Stimulated activated CD8-positive, alpha-beta memory T cell treated with anti-CD3 and anti-CD28 coated beads, Interleukin-15, amount 100 ng/mL, for 1 hour (primary cell): ENCODE data around the gene SCP2D1.

Experiments used
- DNase-seq: peaks from one replicate; pipeline ENCODE4 v3.0.0-alpha.2; 2020; ENCODE audit warnings: low read depth

Gene SCP2D1

GRCh38 chr20:18815194-18815942, 1.8 kb downstream of the SCP2D1 start:
- no peak for DNase-seq

DNA sequence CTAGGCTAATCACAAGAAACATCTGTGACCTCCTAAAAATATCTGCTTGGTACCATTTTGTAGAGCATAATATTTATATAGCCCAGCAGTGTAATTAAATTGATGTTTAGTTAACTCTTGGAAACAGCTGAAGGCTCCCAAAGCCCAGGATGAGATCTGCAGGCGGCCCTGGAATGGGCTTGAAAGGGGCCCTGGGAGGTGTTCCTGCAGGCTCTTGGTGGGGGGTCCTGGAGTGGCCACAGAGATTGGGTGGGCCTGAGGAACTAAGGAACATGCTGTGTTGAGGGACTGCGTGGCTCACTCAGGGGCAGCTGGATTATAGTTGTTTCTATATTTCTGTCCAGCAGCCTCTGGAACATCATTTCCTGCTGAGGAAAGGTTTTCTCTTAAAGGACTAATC, 9.2 kb downstream of the SCP2D1 start:
- no peak for DNase-seq

DNA sequence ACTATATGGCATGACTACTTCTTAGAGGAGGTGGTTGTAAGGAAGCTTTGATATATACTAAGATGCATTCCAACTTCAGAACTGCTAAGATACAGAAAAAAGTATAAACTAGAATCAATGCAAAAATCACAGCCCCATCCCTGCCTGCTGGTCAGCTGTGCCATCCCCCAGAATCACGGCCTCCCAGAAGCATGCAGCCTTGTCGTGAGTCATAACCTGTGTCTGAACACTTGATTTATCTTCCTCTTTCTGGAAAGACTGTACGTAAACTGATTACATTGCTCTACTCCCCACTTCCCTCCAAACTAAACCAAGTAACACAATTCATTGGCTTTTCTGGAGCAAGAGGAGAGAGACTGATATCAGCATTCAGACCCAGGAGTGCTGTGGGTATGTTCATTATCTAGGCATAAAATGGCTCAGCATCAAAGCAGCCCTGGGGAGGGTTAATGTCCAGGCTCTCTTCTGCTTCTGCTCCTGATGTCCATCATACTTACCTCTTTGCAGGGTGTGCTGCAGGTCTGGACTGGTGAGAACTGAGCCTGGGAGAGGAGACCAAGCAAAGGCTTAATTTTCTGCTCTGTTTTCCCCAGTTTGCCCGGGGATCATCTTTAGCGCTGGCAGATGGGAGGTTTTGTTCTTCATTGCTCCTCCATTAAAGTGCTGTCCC, 18.4 kb downstream of the SCP2D1 start:
- DNase-seq, result no peak

- no peak for DNase-seq
Measured at GRCh38 chr20:18832546-18833200, 19.1 kb downstream of the SCP2D1 start.

GRCh38 chr20:18835466-18836256, 22.1 kb downstream of the SCP2D1 start:
- no peak for DNase-seq

DNA sequence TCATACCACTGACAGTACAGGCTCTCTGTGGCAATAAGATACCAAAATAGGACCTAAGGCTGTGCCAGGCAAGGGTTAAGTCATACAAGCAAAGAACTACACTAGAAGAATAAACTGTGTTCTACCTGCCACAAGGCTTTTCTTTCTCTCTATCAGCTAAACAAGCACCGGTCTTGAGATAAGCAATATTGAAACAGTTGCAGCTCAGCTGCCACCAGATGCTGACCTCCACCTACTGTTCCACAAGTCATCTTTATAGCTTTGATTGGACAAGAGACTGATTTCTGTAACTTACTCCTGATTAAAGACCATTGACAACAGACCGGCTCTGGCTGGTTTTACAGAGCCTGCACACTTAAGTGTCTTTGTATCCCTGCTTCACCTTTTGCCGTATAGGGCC, 24.1 kb downstream of the SCP2D1 start:
- no peak for DNase-seq

GRCh38 chr20:18839507-18840247, 26.1 kb downstream of the SCP2D1 start:
- no peak for DNase-seq

GRCh38 chr20:18840248-18840645, 26.7 kb downstream of the SCP2D1 start:
- no peak for DNase-seq

DNA sequence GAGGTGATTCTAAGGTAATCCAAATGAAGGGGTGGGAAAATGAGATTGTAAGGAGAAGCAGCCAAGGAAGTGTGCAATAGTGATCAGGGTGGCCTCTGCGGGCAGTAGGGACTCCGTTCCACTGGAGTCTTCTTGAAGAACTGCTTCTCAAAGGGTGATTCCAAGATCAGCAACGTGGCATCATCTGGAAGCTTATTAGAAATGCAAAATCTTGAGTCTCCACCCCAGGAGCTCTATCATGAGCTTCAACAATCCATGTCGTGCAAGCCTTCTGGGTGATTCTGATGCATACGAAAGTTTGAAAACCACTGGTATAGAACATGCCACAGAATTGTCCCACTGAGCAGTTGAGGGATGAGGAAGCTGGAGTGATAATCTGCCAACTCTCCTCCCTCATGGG, 31.4 kb downstream of the SCP2D1 start:
- no peak for DNase-seq

- DNase-seq, result no peak
Measured at GRCh38 chr20:18847226-18847755, 33.7 kb downstream of the SCP2D1 start.

DNA sequence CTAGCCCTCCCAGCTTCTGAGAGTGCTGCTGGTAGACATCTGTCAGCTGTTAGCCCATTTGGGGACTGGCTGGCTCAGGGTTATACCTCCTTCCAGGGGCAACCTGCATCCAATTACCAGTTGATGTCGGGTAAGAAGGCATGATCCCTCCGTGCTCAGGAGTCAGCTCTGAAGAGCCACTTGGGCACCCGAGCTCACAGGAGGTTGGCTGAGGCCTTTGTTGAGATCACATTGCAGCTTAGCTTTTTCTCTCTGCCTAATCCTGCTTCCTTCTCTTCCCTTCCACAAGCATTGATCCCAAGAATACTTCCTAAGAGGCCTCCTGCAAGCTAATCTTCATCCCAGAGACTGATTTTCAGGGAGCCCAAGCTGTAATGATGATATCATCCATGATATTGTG, 35.5 kb downstream of the SCP2D1 start:
- DNase-seq, result no peak

- no peak for DNase-seq
Measured at GRCh38 chr20:18851629-18852028, 38.0 kb downstream of the SCP2D1 start.

DNA sequence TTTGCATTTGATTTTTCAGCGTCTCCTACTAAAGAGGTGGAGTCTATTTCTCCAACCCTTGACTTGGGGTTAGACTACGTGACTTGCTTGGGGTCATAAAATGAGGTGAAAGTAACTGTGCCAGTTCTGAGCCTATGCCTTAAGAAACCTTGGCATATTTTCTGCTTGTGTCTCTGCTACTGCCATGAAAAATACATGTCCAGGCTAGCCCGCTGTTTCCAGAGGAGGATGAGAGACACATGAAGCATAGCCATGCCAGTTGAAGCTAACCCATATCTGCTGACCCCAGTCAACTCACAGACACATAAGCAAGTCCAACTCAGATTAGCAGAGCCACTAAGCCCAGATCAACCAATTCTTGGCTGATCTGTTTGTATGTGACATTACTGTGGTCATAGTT, 38.7 kb downstream of the SCP2D1 start:
- DNase-seq, result no peak

GRCh38 chr20:18853216-18853615, 39.6 kb downstream of the SCP2D1 start:
- no peak for DNase-seq

DNA sequence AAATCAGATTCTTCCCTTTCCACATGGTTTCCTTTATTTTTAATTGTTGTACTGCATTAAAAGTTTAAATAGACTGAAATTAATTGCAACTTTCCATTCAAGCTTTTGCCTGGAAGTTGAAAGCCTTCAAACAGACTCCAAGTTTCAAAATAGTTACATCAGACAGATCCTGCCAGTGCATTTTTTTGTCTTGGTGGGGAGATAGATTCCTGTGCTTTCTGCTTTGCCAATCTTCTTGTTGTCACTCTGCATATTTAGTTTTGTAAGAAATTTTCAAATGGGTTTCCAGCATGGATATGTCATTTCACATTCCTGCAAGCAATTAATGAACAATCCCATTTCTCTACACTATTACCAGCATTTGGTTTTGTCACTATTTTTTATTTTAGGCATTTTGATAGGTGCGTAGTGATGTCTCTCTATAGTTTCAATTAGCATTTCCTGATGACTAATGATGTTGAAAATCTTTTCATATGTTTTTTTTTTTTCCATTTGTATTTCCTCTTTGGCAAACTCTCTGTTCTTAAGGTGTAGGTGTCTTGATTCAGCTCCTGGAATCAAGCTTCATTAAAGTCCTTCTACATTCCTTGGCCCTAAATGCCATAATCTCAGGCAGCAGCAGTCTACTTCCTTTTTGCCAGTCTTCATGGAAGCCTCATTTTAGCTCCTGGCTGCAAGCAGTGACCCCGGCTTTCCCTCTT, 40.5 kb downstream of the SCP2D1 start:
- no peak for DNase-seq

DNA sequence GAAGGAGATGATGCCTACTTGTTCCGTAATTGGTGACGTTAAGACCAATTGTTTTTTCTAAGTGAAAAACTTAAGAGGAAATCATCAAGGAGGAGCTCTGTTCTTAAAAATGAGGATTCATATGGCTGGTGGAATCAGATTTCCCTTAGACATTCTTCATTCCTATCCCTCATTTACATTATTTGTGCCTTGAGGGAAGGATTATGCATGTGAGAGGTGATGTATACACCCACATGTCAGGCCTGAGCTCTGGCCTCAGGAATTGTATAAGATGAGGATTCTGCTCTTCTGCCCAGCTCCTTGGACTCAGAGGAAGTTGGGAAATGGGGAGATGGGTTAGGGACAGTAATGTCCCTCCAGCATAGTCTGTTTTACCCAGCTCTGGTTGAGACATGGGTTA, 42.3 kb downstream of the SCP2D1 start:
- DNase-seq, result no peak

- DNase-seq, result no peak
Measured at GRCh38 chr20:18856873-18857272, 43.3 kb downstream of the SCP2D1 start.

- no peak for DNase-seq
Measured at GRCh38 chr20:18857640-18858039, 44.1 kb downstream of the SCP2D1 start.

DNA sequence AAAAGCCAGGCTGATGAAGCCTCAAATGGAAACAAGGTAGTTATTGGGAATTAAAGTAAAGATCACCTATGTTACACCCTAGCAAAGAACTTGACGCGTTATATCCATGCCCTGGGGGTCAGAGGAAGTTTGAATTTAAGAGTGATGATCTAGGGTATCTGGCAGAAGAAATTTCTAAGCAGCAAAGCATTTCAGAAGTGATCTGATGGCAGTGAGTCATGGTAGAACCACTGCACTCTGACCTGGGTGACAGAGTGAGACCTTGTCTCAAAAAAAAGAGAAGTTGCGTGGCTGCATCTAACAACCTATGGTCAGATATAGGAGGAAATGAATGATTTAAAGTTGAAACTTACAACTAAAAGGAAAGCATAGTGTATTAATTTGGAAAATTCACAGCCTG, 45.2 kb downstream of the SCP2D1 start:
- no peak for DNase-seq
